NCI-H446 (cell line): ENCODE data around the gene SLFN14.
"Not testable (repeated sequence)": the region's sequence is repeated elsewhere in the genome, so short reads cannot be mapped to it uniquely, and the experiment has no call there.

Source experiments
- DNase-seq, 2 experiments: peaks; one replicate each; lab custom pipeline; 2025; lab: John Stamatoyannopoulos, UW

The SLFN14 gene

GRCh38 chr17:35559495-35560210, 966 bp downstream of the SLFN14 start:
- no peak for DNase-seq

- DNase-seq = no peak
These were observed 3.3 kb downstream of the SLFN14 start for GRCh38 chr17:35557353-35557752.

DNA sequence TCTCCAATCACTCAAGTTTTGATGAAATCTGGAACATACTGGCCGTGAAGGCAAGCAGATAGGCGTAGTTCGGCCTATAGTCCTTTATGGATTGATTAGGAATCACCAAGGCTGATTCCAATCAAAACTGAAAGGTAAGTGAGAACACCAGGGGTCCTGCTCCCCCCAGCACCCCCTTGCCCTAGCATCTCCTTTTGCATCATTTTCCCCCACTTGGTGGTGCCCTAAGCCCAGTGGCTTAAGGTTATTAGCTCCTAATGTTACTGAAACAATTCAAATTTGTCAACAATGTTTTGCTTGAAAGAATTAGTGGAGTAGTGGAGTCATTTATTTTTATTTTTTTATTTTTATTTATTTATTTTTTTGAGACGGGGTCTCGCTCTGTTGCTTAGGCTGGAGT, 4.9 kb downstream of the SLFN14 start:
- no peak for DNase-seq

- no peak for DNase-seq
These were observed 6.0 kb downstream of the SLFN14 start for GRCh38 chr17:35554668-35555067.

- no peak for DNase-seq
These were observed 7.3 kb downstream of the SLFN14 start for GRCh38 chr17:35553310-35553709.

GRCh38 chr17:35548978-35549377, 11.6 kb downstream of the SLFN14 start:
- DNase-seq = no peak

DNA sequence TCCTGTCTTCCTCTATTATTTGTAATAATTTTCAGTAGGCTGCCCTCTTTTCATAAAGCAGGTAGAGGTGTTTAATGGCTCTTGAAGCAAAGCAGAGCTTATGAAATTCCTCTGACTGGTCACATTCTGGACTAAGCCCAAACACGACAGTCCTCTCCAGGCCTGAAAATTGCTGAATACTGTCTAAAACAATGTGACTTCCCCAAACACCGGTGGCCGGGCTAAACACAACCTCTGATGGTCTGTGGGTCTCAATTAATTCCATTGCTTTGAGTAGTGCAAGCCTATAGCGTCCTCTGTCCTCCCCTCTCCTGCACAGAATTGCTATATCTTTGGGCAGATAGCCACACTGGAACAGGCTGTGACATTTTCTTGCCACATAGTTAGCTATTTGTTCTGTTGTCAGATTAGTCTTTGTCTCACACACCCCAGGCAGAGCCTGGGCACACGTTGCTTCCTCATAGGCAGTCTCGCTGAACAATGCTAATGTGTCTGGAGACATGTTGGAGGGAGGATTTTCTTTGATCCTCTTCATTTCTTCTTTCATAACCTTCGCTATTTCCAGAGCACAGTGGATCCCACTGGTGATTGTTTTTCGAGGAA, 12.3 kb downstream of the SLFN14 start:
- DNase-seq = no peak

DNA sequence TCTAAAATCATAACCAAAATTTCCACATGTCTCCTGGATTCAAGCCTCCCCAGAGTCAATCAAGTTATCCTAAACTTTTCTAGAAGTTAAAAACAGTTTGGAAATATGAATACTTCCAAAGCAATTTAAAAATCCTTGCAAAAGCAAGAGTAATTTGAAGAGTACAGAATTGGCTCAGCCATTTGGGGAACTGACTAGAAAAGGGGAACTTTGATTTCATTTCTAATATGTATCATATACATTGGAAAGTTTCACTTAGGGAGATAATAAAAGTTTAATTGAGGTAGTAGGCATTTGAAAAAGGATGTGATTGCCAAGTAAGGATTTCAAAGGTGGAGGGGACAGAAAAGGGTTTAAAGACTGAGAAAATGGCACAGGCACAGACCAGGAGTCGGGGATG, 14.1 kb downstream of the SLFN14 start:
- DNase-seq = no peak

DNA sequence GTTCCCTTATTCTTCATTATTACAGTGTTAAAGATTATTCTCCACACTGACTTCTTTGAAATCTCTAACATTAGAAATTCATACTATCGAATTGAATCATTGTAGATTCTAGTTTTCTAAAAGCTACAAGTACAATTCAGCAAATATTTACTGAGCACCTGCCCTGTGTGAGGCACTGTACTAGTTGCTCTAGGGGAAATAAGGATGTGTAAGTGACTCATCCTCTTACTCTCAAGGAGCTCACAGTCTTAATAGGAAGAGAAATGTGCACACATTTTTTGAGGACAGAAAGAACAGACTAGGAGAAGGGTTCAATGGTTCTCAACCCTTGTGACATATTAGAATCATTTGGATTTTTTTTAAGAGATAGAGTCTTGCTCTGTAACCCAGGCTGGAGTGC, 15.5 kb downstream of the SLFN14 start:
- no peak for DNase-seq

DNA sequence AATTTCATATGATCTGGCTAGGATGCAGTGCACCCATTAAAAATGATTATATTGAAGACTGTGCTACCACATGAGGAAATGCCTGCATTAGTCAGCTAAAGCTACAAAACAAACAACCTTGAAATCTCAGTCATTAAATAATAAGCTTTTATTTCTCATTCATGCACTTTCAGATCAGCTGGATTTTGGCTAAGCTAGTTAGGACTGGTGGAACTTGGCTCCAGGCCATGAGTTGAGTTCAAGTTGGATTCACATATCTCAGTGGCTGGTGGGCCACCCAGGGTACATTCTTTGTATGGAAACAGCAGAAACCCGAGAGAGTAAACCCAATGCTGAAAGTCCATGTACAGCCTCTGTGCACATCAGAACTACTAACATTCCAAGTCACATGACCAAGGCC, 16.8 kb downstream of the SLFN14 start:
- no peak for DNase-seq

- DNase-seq = no peak
These were observed 17.6 kb downstream of the SLFN14 start for GRCh38 chr17:35542990-35543389.

DNA sequence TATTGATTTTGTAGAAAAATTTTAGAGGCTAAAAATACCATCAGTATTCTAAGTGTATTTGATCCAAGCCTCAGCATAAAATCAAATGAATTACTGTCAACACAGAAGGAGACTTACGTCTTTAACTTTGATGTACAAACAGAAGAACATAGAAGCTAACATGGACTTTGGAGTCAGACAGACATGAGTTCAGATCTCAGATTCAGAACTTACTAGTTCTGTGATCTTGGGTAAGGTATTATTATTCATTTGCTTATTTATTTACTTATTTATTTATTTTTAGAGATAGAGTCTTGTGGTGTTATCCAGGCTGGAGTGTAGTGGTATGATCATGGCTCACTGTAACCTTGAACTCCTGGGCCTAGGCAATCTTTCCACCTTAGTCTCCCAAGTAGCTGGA, 19.2 kb downstream of the SLFN14 start:
- DNase-seq = no peak

- no peak for DNase-seq
These were observed 19.8 kb downstream of the SLFN14 start for GRCh38 chr17:35540589-35541404.

- no peak for DNase-seq
These were observed 21.0 kb downstream of the SLFN14 start for GRCh38 chr17:35539659-35540026.

DNA sequence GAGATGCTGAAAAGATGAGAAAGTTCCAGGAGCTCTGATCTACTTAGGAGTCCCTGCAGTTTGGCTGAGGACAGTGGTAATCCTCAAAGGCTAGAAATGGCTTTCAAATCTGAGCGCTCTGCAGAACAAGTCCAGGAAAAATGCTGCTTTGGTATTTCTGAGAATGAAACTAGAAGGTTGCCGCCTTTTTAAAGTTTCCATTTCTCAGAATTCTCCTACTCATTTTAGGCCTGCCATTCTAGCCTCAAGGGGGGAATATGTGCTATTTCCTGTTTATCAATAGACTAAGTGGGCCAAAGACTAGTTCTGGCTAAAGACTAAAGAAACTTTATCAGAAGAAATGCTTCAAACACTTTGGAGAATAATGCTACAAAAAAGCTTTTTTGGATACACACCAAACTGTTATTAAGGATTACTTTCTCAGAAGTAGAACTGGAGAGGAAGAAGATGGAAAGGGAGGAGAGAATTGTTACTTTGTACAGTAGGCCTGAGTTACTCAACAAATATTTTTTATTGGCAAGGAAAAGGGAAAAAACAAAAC, 22.9 kb downstream of the SLFN14 start, which contains the start of gene SLFN12L:
TSS of gene SLFN12L (minus strand) at position 78 of the 541 bp plus-strand sequence. CDS start 15,314 bp downstream, outside the sequence.
- DNase-seq = no peak

GRCh38 chr17:35536664-35537171, 23.9 kb downstream of the SLFN14 start:
- no peak for DNase-seq

- DNase-seq = not testable (repeated sequence)
These were observed 25.2 kb downstream of the SLFN14 start for GRCh38 chr17:35535406-35535805.

- DNase-seq = no peak
These were observed 26.0 kb downstream of the SLFN14 start for GRCh38 chr17:35534576-35535093.

GRCh38 chr17:35531160-35531559, 29.5 kb downstream of the SLFN14 start:
- no peak for DNase-seq

GRCh38 chr17:35529866-35530265, 30.8 kb downstream of the SLFN14 start:
- DNase-seq = no peak

- not testable (repeated sequence) for DNase-seq
These were observed 31.3 kb downstream of the SLFN14 start for GRCh38 chr17:35529326-35529725.

DNA sequence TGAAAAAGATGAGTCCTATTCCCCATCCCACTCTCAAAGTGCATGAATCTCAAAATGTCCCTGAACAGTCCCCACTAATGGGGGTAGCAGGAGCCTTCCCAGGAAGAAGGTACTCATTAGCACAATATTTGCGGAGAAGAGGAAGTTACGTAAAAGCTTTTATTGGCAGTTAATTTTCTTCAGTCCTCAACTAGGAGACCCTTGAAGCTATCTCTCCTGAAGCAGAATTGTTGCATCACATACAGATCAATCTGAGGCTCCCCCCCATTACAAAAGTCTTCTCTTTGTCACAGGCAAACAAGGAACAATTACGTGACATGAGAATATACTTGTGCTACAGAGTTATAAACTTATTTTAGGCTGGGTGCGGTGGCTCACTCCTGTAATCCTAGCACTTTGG, 37.3 kb downstream of the SLFN14 start:
- DNase-seq = no peak
